GM10847 (cell line): ENCODE measurements around the gene CCNA2.

Experiments
- POLR2A ChIP-seq: IDR thresholded peaks from 2 replicates; pipeline ENCODE4 v1.6.1; 2011; ENCODE audit not compliant: insufficient read length; ENCODE audit errors: extremely low read depth

Gene CCNA2

DNA sequence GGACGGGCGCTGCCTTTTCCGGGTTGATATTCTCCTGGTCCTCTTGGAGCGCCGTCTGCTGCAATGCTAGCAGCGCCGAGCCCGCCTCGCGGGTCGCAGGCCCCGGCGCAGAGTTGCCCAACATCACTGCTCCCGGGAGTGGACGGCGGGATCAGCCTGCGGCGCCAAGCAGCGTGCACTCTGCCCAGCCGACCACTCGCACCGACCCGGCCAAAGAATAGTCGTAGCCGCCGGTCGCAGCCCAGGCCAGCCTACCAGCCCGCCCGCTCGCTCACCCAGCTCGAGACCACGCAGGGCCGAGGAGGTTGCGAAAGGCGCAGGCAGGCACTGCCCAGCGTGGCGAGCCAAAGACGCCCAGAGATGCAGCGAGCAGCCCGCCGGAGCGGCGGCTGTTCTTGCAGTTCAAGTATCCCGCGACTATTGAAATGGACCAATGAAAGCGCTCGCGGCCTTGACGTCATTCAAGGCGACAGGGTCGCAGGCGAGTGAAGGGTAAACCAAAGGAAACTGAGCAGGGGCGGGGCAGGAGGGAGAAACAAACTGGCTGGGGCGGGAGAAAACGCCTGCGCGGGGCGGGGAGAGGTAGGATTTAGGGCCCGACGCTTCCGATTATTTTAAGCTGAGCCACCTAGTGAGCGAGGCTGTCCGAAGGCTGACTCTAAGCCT is at the start of gene CCNA2:
TSS of gene CCNA2 (minus strand) at position 379 of the 666 bp plus-strand sequence. CDS start at position 124, 255 bp downstream.
- TF ChIP-seq POLR2A, result peak; percentile 88

DNA sequence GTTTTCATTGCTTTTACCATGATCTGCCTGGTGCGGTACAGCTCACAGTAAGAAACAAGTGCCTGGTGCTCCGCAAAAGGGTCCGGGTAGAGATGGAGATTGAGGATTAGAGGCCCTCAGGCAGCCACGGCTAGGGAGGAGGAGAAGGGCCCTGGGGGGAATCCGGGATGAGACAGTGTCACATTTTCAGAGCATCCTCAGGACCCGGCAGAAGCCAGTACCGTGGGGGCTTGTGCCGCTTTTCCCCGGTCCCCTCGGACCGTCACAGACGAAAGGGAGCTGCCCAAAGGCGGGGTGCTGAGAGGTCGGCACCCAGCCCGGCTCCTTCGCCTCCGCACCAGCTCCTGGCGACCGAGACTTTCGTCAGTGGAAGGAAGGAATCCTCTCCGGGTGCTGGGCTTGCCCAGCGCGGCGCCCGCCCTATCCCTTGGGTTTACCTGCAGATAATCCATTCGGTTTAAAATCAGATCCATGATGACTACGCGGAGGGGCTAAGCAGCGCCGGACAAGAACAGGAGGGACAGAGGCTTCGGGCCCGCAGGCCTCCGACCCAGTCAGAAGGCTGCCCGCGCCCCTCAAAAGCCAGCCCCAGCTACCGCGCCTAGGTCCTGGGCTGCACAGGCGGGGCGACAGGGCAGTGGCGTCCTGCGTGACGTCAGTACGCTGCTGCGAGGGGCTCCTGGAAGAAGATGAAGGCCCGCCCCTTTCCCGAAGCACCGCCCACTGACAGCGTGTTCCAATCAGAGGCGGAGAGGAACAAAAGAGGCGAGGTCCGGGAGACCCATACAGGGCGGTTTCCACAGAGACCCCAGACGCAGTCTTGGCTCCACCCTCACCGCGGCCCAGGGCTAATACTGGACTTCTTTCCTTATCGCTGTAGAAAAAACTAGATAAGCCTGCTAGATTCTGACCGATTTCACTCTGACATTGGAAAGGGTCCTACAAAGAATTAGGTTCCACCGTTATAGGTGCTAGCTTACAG is 46.4 kb upstream of the CCNA2 start, which contains the start of gene BBS7:
TSS of gene BBS7 (minus strand) at position 634 of the 982 bp plus-strand sequence. CDS start at position 473, 161 bp downstream.
- peak; percentile 81 for TF ChIP-seq POLR2A

DNA sequence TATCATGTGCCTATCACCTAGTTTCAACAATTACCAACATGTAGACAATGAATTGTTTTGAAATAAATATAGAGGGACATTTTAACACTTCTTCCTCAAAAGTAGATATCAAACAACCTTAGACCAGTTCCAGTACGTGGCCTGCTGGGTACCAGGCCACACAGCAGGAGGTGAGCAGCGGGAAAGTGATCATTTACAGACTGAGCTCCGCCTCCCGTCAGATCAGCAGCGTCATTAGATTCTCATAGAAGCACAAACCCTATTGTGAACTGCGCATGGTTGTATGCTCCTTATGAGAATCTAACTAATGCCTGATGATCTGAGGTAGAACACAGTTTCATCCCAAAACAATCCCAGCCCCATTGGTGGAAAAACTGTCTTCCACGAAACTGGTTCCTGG is 40.1 kb upstream of the CCNA2 start:
- TF ChIP-seq POLR2A, result no peak

GRCh38 chr4:121861426-121861825 is 37.7 kb upstream of the CCNA2 start:
- no peak for TF ChIP-seq POLR2A

GRCh38 chr4:121860121-121860520 is 36.4 kb upstream of the CCNA2 start:
- no peak for TF ChIP-seq POLR2A

DNA sequence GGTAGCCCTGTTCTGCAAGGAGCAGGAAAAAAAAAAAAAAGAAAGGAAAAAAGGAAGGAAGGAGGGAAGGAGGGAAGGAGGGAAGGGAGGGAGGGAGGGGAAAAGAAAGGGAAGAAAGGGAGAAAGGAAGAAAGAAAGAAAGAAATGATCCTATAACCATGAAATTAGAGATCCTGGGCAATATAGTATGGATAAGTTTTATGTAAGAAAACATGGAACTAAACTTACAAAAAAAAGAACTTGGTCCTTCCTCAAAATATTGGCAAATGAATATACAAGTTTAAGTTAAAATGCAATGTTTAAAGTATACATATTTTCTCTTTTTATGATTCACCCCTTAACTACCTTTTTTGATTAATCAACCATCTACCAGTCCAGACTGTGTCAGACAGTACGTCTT is 27.7 kb upstream of the CCNA2 start:
- no peak for TF ChIP-seq POLR2A

GRCh38 chr4:121846662-121847061 is 23.0 kb upstream of the CCNA2 start:
- no peak for TF ChIP-seq POLR2A

DNA sequence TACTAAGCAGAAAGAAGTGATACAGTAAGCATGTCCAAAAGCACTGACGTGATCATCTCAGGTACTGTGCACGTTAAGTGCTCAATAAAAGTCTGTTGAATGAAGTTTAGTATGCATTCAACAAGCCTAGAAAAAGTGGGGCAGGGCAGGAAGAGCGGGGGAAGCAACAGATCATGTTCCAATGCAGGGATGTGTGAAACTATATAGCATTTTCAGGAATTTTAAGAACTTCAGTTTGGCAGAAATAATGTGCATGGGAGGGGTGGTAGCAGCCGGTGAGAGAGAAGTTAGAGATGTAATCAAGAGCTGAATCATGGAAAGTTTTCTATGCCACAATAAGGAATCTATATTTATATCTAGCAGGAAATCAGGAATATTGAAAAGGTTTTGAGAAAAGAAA is 19.2 kb upstream of the CCNA2 start:
- TF ChIP-seq POLR2A, result no peak

DNA sequence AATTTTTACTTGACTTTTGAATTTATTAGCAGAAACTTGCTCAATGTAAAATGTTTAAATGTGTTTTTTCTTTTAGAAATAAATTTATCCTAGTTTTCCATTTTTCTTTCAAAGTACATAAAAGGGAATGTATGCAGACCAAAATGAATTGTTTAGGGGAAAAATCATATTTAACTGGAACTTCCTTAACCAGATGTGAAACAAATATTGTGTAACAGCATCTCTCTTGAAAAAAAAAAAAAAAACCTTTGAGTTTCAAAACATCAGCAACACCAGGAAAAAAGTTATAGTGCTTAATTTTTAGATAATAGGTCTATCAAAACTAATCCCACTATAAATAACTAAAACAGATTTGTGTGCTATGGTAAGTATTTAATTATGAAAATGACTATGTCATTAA is 14.5 kb upstream of the CCNA2 start:
- no peak for TF ChIP-seq POLR2A

GRCh38 chr4:121829511-121829910 is 5.8 kb upstream of the CCNA2 start:
- no peak for TF ChIP-seq POLR2A

DNA sequence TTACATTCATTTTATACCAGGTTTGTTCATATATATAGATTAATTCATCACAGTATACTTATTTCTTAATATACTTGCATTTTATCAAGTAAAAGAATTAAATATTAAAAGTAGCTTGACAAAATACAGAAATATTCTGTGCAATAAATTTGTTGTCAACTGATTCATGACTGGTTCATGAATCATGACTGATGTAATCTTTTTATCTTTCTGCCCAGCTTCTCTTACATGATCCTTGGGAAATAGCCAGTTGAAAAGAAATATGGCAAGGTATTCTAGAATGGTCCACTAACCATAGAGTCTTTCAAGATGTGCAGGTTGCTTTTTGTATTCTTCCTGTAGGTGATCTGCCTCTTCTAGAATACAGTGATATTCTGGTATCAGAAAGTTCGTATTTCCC is 4.2 kb upstream of the CCNA2 start:
- TF ChIP-seq POLR2A, result no peak

DNA sequence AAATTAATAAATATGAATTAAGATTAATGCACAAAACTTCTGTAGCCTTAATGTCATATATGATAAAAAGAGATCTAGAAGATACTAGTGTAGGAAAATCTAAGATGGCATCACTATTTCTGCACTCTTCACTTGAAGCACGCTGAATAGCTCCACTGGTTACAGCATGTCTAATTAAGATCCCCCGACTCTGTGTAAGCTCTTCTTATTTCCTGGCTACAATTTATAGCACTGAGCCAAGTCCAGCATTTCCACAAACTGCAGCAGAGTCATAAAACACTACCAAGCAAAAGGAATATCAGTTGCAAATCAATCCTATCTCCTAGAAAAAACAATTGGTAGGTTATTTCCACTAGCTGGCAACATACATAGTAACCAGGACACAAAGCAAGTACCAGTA is 1.3 kb upstream of the CCNA2 start:
- TF ChIP-seq POLR2A, result no peak

DNA sequence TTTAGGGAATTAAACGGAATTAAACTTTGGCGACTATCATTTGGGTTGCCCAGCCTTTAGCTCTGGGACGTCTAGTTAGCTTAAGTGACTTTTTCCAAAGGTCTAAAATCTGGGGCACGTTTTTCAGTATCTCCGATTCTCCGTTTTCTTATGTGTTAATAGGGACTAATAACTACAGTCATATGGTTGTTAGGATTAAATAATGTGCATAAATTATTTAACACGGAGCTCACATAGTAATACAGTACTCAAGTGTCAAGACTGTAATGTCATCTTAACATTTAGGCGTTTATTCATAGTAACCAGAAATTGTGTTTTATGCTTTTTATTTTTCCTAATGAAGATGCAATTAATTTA is 466 bp upstream of the CCNA2 start:
- no peak for TF ChIP-seq POLR2A

DNA sequence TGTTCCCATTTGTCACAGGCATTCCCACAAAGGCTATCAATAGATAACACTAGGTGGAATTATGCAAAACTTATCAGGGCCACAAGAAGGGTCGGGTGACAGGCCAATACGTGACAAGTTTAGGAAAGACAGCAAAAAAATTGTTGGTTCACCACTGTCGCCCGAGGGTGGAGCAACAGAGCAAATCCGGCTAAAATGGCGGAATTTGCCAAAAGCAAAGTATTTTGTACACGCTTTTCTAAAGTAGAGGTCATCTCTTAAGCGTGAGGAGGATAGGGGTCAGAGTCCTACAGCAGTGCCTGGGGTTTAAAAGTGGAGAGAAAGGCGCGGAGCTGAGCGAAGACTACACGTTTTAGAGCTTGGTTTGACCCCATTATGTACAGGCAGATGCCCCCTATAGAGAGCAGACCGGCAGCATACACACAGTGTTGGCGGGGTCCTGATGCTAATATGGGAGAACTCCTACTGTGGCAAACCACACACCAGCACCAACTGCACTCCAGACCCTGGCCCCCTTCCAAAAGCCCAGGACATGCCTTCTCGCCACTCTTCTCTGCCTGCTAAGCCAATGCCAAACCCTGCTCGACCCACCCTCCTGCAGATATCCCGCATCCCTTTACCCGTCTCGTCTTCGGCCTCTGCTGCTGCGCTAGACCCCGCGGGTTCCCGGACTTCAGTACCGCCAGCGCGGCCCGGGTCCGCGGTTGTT is 733 bp downstream of the CCNA2 start:
- TF ChIP-seq POLR2A, result no peak

GRCh38 chr4:121822047-121822446 is 1.6 kb downstream of the CCNA2 start:
- TF ChIP-seq POLR2A, result no peak
